Measurements from ENCODE around the gene KCNMB2.

Gene KCNMB2

GRCh38 chr3:178752843-178753242, 216.6 kb downstream of the KCNMB2 start:
- no peak overlapping the region for H3K27ac ChIP-seq
- no peaks in the 10 kb centered on the region for H3K27me3 ChIP-seq
- no peak overlapping the region for H3K4me3 ChIP-seq (ENCODE audit: low read depth in 1 of 2, low read length in 1 of 2)
- H3K4me1 ChIP-seq (ENCODE audit: control insufficient read depth in 1 of 2, insufficient read depth in 1 of 2, low read depth in 1 of 2, low read length in 1 of 2), result no peaks in the 10 kb centered on the region
- H3K9me3 ChIP-seq, result peaks cover 4% of the 10 kb centered on the region
- TF ChIP-seq CTCF (IDR thresholded peaks at IDR 0.05), result no peak
- no peaks in the 10 kb centered on the region for H3K36me3 ChIP-seq

GRCh38 chr3:178754852-178755510, 218.7 kb downstream of the KCNMB2 start:
- no peak for TF ChIP-seq CTCF (IDR thresholded peaks at IDR 0.05)
- Histone ChIP-seq H3K4me3 (ENCODE audit: low read depth in 1 of 2, low read length in 1 of 2) (no peak overlapping the region), H3K27me3 (no peaks in the 10 kb centered on the region), H3K27ac (no peak overlapping the region), H3K4me1 (ENCODE audit: control insufficient read depth in 1 of 2, insufficient read depth in 1 of 2, low read depth in 1 of 2, low read length in 1 of 2) (no peaks in the 10 kb centered on the region), H3K9me3 (peaks cover 4% of the 10 kb centered on the region), H3K36me3 (no peaks in the 10 kb centered on the region)

GRCh38 chr3:178761024-178761423, 224.8 kb downstream of the KCNMB2 start:
- no peak for TF ChIP-seq CTCF (IDR thresholded peaks at IDR 0.05)
- Histone ChIP-seq H3K27me3 (no peaks in the 10 kb centered on the region), H3K4me1 (ENCODE audit: control insufficient read depth in 1 of 2, insufficient read depth in 1 of 2, low read depth in 1 of 2, low read length in 1 of 2) (no peaks in the 10 kb centered on the region), H3K9me3 (no peaks in the 10 kb centered on the region), H3K4me3 (ENCODE audit: low read depth in 1 of 2, low read length in 1 of 2) (no peak overlapping the region), H3K27ac (no peak overlapping the region), H3K36me3 (no peaks in the 10 kb centered on the region)

GRCh38 chr3:178761461-178761860, 225.2 kb downstream of the KCNMB2 start:
- no peaks in the 10 kb centered on the region for H3K4me1 ChIP-seq (ENCODE audit: control insufficient read depth in 1 of 2, insufficient read depth in 1 of 2, low read depth in 1 of 2, low read length in 1 of 2)
- no peak for TF ChIP-seq CTCF (IDR thresholded peaks at IDR 0.05)
- no peaks in the 10 kb centered on the region for H3K9me3 ChIP-seq
- H3K36me3 ChIP-seq, result no peaks in the 10 kb centered on the region
- H3K27ac ChIP-seq, result no peak overlapping the region
- H3K4me3 ChIP-seq (ENCODE audit: low read depth in 1 of 2, low read length in 1 of 2), result no peak overlapping the region
- H3K27me3 ChIP-seq, result no peaks in the 10 kb centered on the region

- TF ChIP-seq CTCF (IDR thresholded peaks at IDR 0.05), result no peak
- no peaks in the 10 kb centered on the region for H3K4me1 ChIP-seq (ENCODE audit: control insufficient read depth in 1 of 2, insufficient read depth in 1 of 2, low read depth in 1 of 2, low read length in 1 of 2)
- no peaks in the 10 kb centered on the region for H3K9me3 ChIP-seq
- no peak overlapping the region for H3K4me3 ChIP-seq (ENCODE audit: low read depth in 1 of 2, low read length in 1 of 2)
- H3K27me3 ChIP-seq, result no peaks in the 10 kb centered on the region
- H3K36me3 ChIP-seq, result no peaks in the 10 kb centered on the region
- no peak overlapping the region for H3K27ac ChIP-seq
These were observed 226.1 kb downstream of the KCNMB2 start for GRCh38 chr3:178762385-178762784.
